H1 (cell line): ENCODE data around the gene RUVBL1. TPM values are rescaled to one million over a fixed set of nuclear protein-coding genes. Genes with fewer than 3 reads are reported as not detected.
A peak's percentile ranks its signal among the peaks of the same experiment; 100 is the strongest.

Source experiments
- CTCF ChIA-PET: fragments of 300-600 bp; sonication (Branson Sonifier 250); formaldehyde crosslinking; loops from one replicate; lab custom pipeline; 2021; ENCODE audit not compliant: partially characterized antibody; lab: Charles Lee
- POLR2A ChIA-PET: fragments of 300-600 bp; sonication (Branson Sonifier 250); formaldehyde crosslinking; loops from one replicate; lab custom pipeline; 2021; ENCODE audit warnings: inconsistent platforms; ENCODE audit not compliant: partially characterized antibody; lab: Charles Lee
- DNase-seq, 2 experiments: peaks; one replicate each; pipeline versions ENCODE4 v3.0.0 to v3.0.0-alpha.2; 2010 to 2022; ENCODE audit warnings: low spot score in 2 of 2, low read depth in 1 of 2, mixed read lengths in 1 of 2
- FAIRE-seq: peaks from 2 replicates; lab custom pipeline; 2011; peaks lifted over from hg19 to GRCh38; lab: Jason Lieb, UNC
- H2AFZ ChIP-seq: 2 replicates; pipeline ENCODE4 v1.8.1; 2012; ENCODE audit warnings: low read length, inconsistent platforms
- H2AK5ac ChIP-seq: 2 replicates; pipeline ENCODE4 v1.6.1; 2013; ENCODE audit warnings: low read depth, low read length
- H2BK120ac ChIP-seq: replicated peaks from 2 replicates; pipeline ENCODE3; 2013; ENCODE audit warnings: low read depth, low read length, inconsistent platforms
- H2BK12ac ChIP-seq: 2 replicates; pipeline ENCODE4 v1.6.1; 2013; ENCODE audit warnings: low read depth, low read length
- H2BK15ac ChIP-seq: 2 replicates; pipeline ENCODE4 v1.6.1; 2013; ENCODE audit warnings: low read length
- H2BK20ac ChIP-seq: 2 replicates; pipeline ENCODE4 v1.6.1; 2013; ENCODE audit warnings: low read length
- H2BK5ac ChIP-seq: 2 replicates; pipeline ENCODE4 v1.6.1; 2013; ENCODE audit warnings: low read depth, low read length
- H3K14ac ChIP-seq: 2 replicates; pipeline ENCODE4 v1.6.1; 2013; ENCODE audit warnings: inconsistent platforms; ENCODE audit not compliant: insufficient read length
- H3K18ac ChIP-seq: 2 replicates; pipeline ENCODE4 v1.6.1; 2013; ENCODE audit warnings: low read length; ENCODE audit errors: extremely low read depth
- H3K23ac ChIP-seq: 2 replicates; pipeline ENCODE4 v1.6.1; 2013; ENCODE audit warnings: inconsistent platforms; ENCODE audit not compliant: insufficient read length
- H3K23me2 ChIP-seq: 2 replicates; pipeline ENCODE4 v1.6.1; 2013; ENCODE audit warnings: low read depth, low read length
- H3K27ac ChIP-seq: 2 replicates; pipeline ENCODE4 v1.6.1; 2011; ENCODE audit warnings: low read depth, low read length, inconsistent platforms
- H3K27me3 ChIP-seq, 4 experiments: replicated peaks in 1 of 4; 1 replicate in 1 of 4; 2 replicates in 3 of 4; pipeline versions ENCODE4 v1.6.1 to v1.8.1; 2011 to 2013; ENCODE audit warnings: low read length in 3 of 4, mild to moderate bottlenecking in 3 of 4, inconsistent platforms in 2 of 4, mixed read lengths in 2 of 4, moderate library complexity in 1 of 4; ENCODE audit not compliant: control insufficient read depth in 3 of 4, insufficient read depth in 3 of 4; ENCODE audit errors: extremely low read depth in 1 of 4
- H3K36me3 ChIP-seq, 4 experiments: 2 replicates each; pipeline versions ENCODE4 v1.6.1 to v1.8.1; 2011 to 2013; ENCODE audit warnings: mild to moderate bottlenecking in 4 of 4, low read length in 3 of 4, moderate library complexity in 2 of 4, control low read depth in 1 of 4, inconsistent platforms in 1 of 4; ENCODE audit not compliant: insufficient read depth in 4 of 4, control insufficient read depth in 2 of 4
- H3K4ac ChIP-seq: replicated peaks from 2 replicates; pipeline ENCODE3; 2013; ENCODE audit warnings: low read length, low read depth, mixed read lengths, inconsistent platforms; ENCODE audit not compliant: insufficient read length
- H3K4me1 ChIP-seq, 4 experiments: replicated peaks in 1 of 4; 1 replicate in 1 of 4; 2 replicates in 3 of 4; pipeline versions ENCODE4 v1.6.1 to v1.8.1; 2011 to 2013; ENCODE audit warnings: low read length in 3 of 4, inconsistent platforms in 2 of 4, mixed read lengths in 1 of 4; ENCODE audit not compliant: insufficient read depth in 4 of 4, control insufficient read depth in 3 of 4
- H3K4me2 ChIP-seq, 2 experiments: 2 replicates each; pipeline versions ENCODE4 v1.6.1 to v1.8.1; 2011 to 2013; ENCODE audit warnings: low read depth in 2 of 2, low read length in 2 of 2, control low read depth in 1 of 2, inconsistent platforms in 1 of 2, mild to moderate bottlenecking in 1 of 2; ENCODE audit not compliant: insufficient read depth in 1 of 2
- H3K4me3 ChIP-seq, 4 experiments: fragments of 200-600, 300-600 bp in 1 of 4; sonication (generic), shearing (Covaris generic), sonication (Bioruptor Twin) in 1 of 4; 2 replicates each; pipeline versions ENCODE4 v1.5.1 to v1.8.1; 2011 to 2016; ENCODE audit warnings: low read length in 4 of 4, low read depth in 3 of 4, control low read depth in 2 of 4, inconsistent platforms in 2 of 4, mild to moderate bottlenecking in 2 of 4, mixed read lengths in 1 of 4, moderate library complexity in 1 of 4; ENCODE audit not compliant: insufficient read depth in 2 of 4; ENCODE audit errors: extremely low read depth in 1 of 4
- H3K56ac ChIP-seq: replicated peaks from 2 replicates; pipeline ENCODE3; 2013; ENCODE audit warnings: low read depth, mild to moderate bottlenecking, mixed read lengths, low read length, inconsistent platforms; ENCODE audit not compliant: insufficient read length
- H3K79me1 ChIP-seq: 2 replicates; pipeline ENCODE4 v1.6.1; 2013; ENCODE audit warnings: low read depth, low read length, control low read depth
- H3K79me2 ChIP-seq, 2 experiments: 2 replicates each; pipeline versions ENCODE4 v1.6.1 to v1.8.1; 2012 to 2013; ENCODE audit warnings: low read length in 2 of 2, mild to moderate bottlenecking in 2 of 2, inconsistent platforms in 1 of 2; ENCODE audit not compliant: insufficient read depth in 2 of 2, control insufficient read depth in 1 of 2
- H3K9ac ChIP-seq, 4 experiments: replicated peaks in 1 of 4; 1 replicate in 1 of 4; 2 replicates in 3 of 4; pipeline versions ENCODE4 v1.6.1 to v1.8.1; 2011 to 2013; ENCODE audit warnings: low read depth in 3 of 4, low read length in 3 of 4, control low read depth in 2 of 4, mild to moderate bottlenecking in 2 of 4, moderate library complexity in 2 of 4, inconsistent platforms in 1 of 4; ENCODE audit errors: extremely low read depth in 1 of 4
- H3K9me3 ChIP-seq, 2 experiments: 2 replicates each; pipeline versions ENCODE4 v1.6.1 to v1.8.1; 2012 to 2013; ENCODE audit warnings: mild to moderate bottlenecking in 2 of 2, moderate library complexity in 2 of 2, control low read depth in 1 of 2, inconsistent platforms in 1 of 2, low read depth in 1 of 2, low read length in 1 of 2, mixed read lengths in 1 of 2; ENCODE audit not compliant: insufficient read depth in 2 of 2
- H4K20me1 ChIP-seq, 2 experiments: replicated peaks in 1 of 2; 2 replicates each; pipeline versions ENCODE3 to v1.8.1; 2011 to 2013; ENCODE audit warnings: inconsistent platforms in 2 of 2, low read length in 2 of 2, mild to moderate bottlenecking in 1 of 2; ENCODE audit not compliant: insufficient read depth in 2 of 2, control insufficient read depth in 1 of 2
- H4K5ac ChIP-seq: 2 replicates; pipeline ENCODE4 v1.6.1; 2013; ENCODE audit warnings: low read length, low read depth, mixed read lengths, inconsistent platforms; ENCODE audit not compliant: insufficient read length
- H4K8ac ChIP-seq: 2 replicates; pipeline ENCODE4 v1.8.0; 2013; ENCODE audit warnings: mild to moderate bottlenecking, moderate library complexity, low read length, inconsistent platforms; ENCODE audit not compliant: insufficient read depth; ENCODE audit errors: extremely low read depth
- H4K91ac ChIP-seq: replicated peaks from 2 replicates; pipeline ENCODE3; 2013; ENCODE audit warnings: low read length, mixed read lengths, inconsistent platforms; ENCODE audit not compliant: insufficient read length
- CBX5 ChIP-seq: fragments of 300-800, 300-1000 bp; sonication (generic); IDR thresholded peaks from 2 replicates; pipeline ENCODE4 v1.7.1; 2016; ENCODE audit warnings: antibody characterized with exemption, low read length, low read depth
- CHD1 ChIP-seq: IDR thresholded peaks from 2 replicates; pipeline ENCODE4 v1.6.1; 2012; ENCODE audit warnings: low read depth, low read length, improper control_type of control experiment
- CTBP2 ChIP-seq: IDR thresholded peaks from 2 replicates; pipeline ENCODE4 v1.7.0; 2011; ENCODE audit warnings: borderline replicate concordance, mild to moderate bottlenecking, moderate library complexity, mixed read lengths, low read length; ENCODE audit not compliant: insufficient read depth, insufficient read length
- E2F6 ChIP-seq: IDR thresholded peaks from 2 replicates; pipeline ENCODE4 v1.6.1; 2012; ENCODE audit warnings: inconsistent platforms
- JUN ChIP-seq: IDR thresholded peaks from 2 replicates; pipeline ENCODE4 v1.6.1; 2011; ENCODE audit warnings: low read depth, mild to moderate bottlenecking, improper control_type of control experiment, low read length
- KDM4A ChIP-seq: IDR thresholded peaks from one replicate; pipeline ENCODE4 v1.7.1; 2012; ENCODE audit warnings: low read depth, mild to moderate bottlenecking, moderate library complexity, low read length, inconsistent platforms; ENCODE audit not compliant: severe bottlenecking
- NRF1 ChIP-seq: IDR thresholded peaks from 2 replicates; pipeline ENCODE4 v1.6.1; 2011; ENCODE audit warnings: mild to moderate bottlenecking, low read depth, low read length, improper control_type of control experiment
- RAD21 ChIP-seq, 2 experiments: IDR thresholded peaks in 1 of 2; conservative IDR thresholded peaks in 1 of 2; 2 replicates each; pipeline ENCODE4 v1.6.1; 2011; ENCODE audit warnings: low read depth in 2 of 2, low read length in 2 of 2, improper control_type of control experiment in 1 of 2, inconsistent platforms in 1 of 2, mild to moderate bottlenecking in 1 of 2, moderate library complexity in 1 of 2
- ZNF274 ChIP-seq: IDR thresholded peaks from 2 replicates; pipeline ENCODE4 v1.7.0; 2012; ENCODE audit warnings: low read length, borderline replicate concordance; ENCODE audit errors: extremely low read depth
- WGBS, 2 experiments: shearing (Covaris generic) in 1 of 2; methylation state at CpG; one replicate each; pipeline versions ENCODE4 v1.1.6 to v1.1.7; 2013 to 2015; ENCODE audit warnings: low lambda C conversion rate in 2 of 2, mixed read lengths in 2 of 2, inconsistent platforms in 1 of 2, low coverage in 1 of 2, missing lambda C conversion rate in 1 of 2; ENCODE audit not compliant: insufficient replicate concordance in 2 of 2, insufficient coverage in 1 of 2, insufficient read length in 1 of 2; ENCODE audit errors: extremely low coverage in 1 of 2, missing lambda C conversion rate in 1 of 2; 5-methylcytosine and 5-hydroxymethylcytosine counted together
- polyA plus RNA-seq, 7 experiments: library from polyadenylated mRNA; depleted of rRNA in 3 of 7; stranded (reverse) in 5 of 7; unstranded in 2 of 7; fragments of >200 nt in 5 of 7; fragments of 200-250 nt in 2 of 7; gene quantifications; 1 replicate in 5 of 7; 2 replicates in 1 of 7; 4 replicates in 1 of 7; pipeline versions ENCODE4 v1.2.1 to v1.2.3, GENCODE V29; 2011 to 2013; ENCODE audit warnings: missing spikeins in 2 of 7, mixed read lengths in 2 of 7
- total RNA-seq: library from RNA; stranded (reverse); fragmentation: NEBNext Ultra II Directional; extraction: Animal tissue kit (Norgen Biotek cat#: 25700); gene quantifications from 2 replicates; pipeline ENCODE4 v1.2.1, GENCODE V29; 2021

RUVBL1 gene
- total and polyA plus RNA-seq, 2 of the 8 experiments (the other 6 are each of a cell fraction or from before 2014, with no cell fraction given) = 112 to 135 TPM

- Histone ChIP-seq H4K8ac (peak within 1 kb of the TSS; percentile 84), H4K20me1 (peaks cover 0 to 1% of the 10 kb centered on the region in 2 experiments), H2BK12ac (no peak within 1 kb of the TSS; the same call in 1 of the 2 replicates), H3K14ac (no peak within 1 kb of the TSS), H2BK15ac (0 out of 2 replicates have a peak within 1 kb of the TSS, but pooled peaks have one; percentile 61), H4K5ac (peak within 1 kb of the TSS; percentile 12), H2BK20ac (no peak within 1 kb of the TSS), H3K4me2 (peak within 1 kb of the TSS; percentile 64 to 81), H2BK5ac (peak within 1 kb of the TSS; percentile 60), H3K18ac (0 out of 2 replicates have a peak within 1 kb of the TSS, but pooled peaks have one; percentile 56), H3K56ac (no peak within 1 kb of the TSS), H3K23ac (no peak within 1 kb of the TSS), H3K4me1 (peaks cover 0 to 1% (median 0%) of the 10 kb centered on the region in 4 experiments; a peak in 1 of 7 replicates), H2BK120ac (no peak within 1 kb of the TSS), H3K27me3 (no peaks in the 10 kb centered on the region; a peak in 1 of 7 replicates), H3K9me3 (peaks cover 2 to 6% of the 10 kb centered on the region in 2 experiments; a peak in 2 of 4 replicates), H3K27ac (no peak within 1 kb of the TSS), H3K36me3 (peaks cover 0 to 4% (median 2%) of the 10 kb centered on the region in 4 experiments; a peak in 2 of 8 replicates), H3K9ac (peak within 1 kb of the TSS; percentile 66 to 88 (median 72)), H4K91ac (no peak within 1 kb of the TSS), H3K79me2 (no peaks in the 10 kb centered on the region), H2AK5ac (no peak within 1 kb of the TSS), H3K4me3 (peak within 1 kb of the TSS; percentile 77 to 92 (median 84)), H3K79me1 (no peaks in the 10 kb centered on the region), H3K23me2 (no peaks in the 10 kb centered on the region; the same call in 1 of the 2 replicates), H3K4ac (no peak within 1 kb of the TSS), H2AFZ (peak within 1 kb of the TSS; percentile 96; the same call in 1 of the 2 replicates)
- 4% methylated on average over 56 of the region's 96 CpGs; no CpG with 5 or more reads in 1 of the 2 experiments for WGBS, 2 experiments
- CTCF ChIA-PET = interaction anchor here (1.5 kb wide), 1 partner anchor 15 kb away, joined by 3 read pairs; no protein-coding TSS in a partner anchor
- DNase-seq (peak in 1 of 2 experiments; percentile 92), FAIRE-seq (peak; percentile 93)
- POLR2A ChIA-PET = interaction anchor here (0.7 to 1.9 kb wide), 6 partner anchors 9 to 417 kb away, joined by 3 to 11 read pairs (median 3); partner anchors contain the start of gene RUVBL1
- TF ChIP-seq KDM4A (peak; percentile 93), CTBP2 (no peak), JUN (no peak), ZNF274 (no peak), NRF1 (no peak), E2F6 (peak; percentile 48), CHD1 (no peak), CBX5 (no peak), RAD21 (IDR thresholded peaks at IDR 0.05 in 1 of 2, conservative IDR thresholded peaks at IDR 0.05 in 1 of 2; ENCODE audit: low read depth in 2 of 2, low read length in 2 of 2) (no peak)
These were observed 29.8 kb upstream of the RUVBL1 start, which contains the start of gene EEFSEC for GRCh38 chr3:128153156-128154041. TSS of gene EEFSEC (plus strand) at chr3:128153481. CDS start at chr3:128153508, 27 bp downstream.
